MCF 10A (cell line): ENCODE results near the gene ZBTB18. TPM values are rescaled to one million over a fixed set of nuclear protein-coding genes. Genes with fewer than 3 reads are reported as not detected.

Experiments used
- BruUV-seq: library from RNA; stranded (reverse); fragments of 400-500 nt; replicated peaks from 2 replicates; lab custom pipeline; 2021; lab: Mats Ljungman, UMichigan
- CTCF ChIA-PET: fragments of 300-600 bp; sonication (Branson Sonifier 250); formaldehyde crosslinking; extraction: SDS; loops from one replicate; lab custom pipeline; 2021; ENCODE audit warnings: antibody characterized with exemption, inconsistent platforms; lab: Yijun Ruan, JAX
- POLR2A ChIA-PET: fragments of 300-600, 350-650 bp; sonication (Branson Sonifier 250); formaldehyde crosslinking; extraction: SDS; loops from one replicate; lab custom pipeline; 2020; ENCODE audit warnings: antibody characterized with exemption, inconsistent platforms; lab: Yijun Ruan, JAX
- DNase-seq: peaks from one replicate; pipeline ENCODE4 v3.0.0-alpha.2; 2018; ENCODE audit not compliant: unreplicated experiment
- H3K27ac Mint-ChIP-seq: one replicate; pipeline ENCODE4 v1.8.0; 2022; ENCODE audit warnings: mild to moderate bottlenecking, low read depth, mixed read lengths; ENCODE audit not compliant: unreplicated experiment
- H3K27me3 Mint-ChIP-seq: one replicate; pipeline ENCODE4 v1.8.0; 2022; ENCODE audit warnings: mixed read lengths; ENCODE audit not compliant: insufficient read depth, unreplicated experiment
- H3K36me3 Mint-ChIP-seq: one replicate; pipeline ENCODE4 v1.8.0; 2022; ENCODE audit warnings: mild to moderate bottlenecking, moderate library complexity, mixed read lengths; ENCODE audit not compliant: insufficient read depth, unreplicated experiment
- H3K4me1 Mint-ChIP-seq: one replicate; pipeline ENCODE4 v1.8.0; 2022; ENCODE audit warnings: mixed read lengths; ENCODE audit not compliant: insufficient read depth, unreplicated experiment
- H3K4me3 Mint-ChIP-seq: one replicate; pipeline ENCODE4 v1.8.0; 2022; ENCODE audit warnings: mild to moderate bottlenecking, moderate library complexity, mixed read lengths; ENCODE audit not compliant: unreplicated experiment
- H3K9me3 Mint-ChIP-seq: one replicate; pipeline ENCODE4 v1.8.0; 2022; ENCODE audit warnings: mixed read lengths; ENCODE audit not compliant: unreplicated experiment
- CTCF ChIP-seq: fragments of 200-600 bp; IDR thresholded peaks from one replicate; pipeline ENCODE4 v1.8.0; 2022; ENCODE audit warnings: antibody characterized with exemption, mild to moderate bottlenecking; ENCODE audit not compliant: unreplicated experiment
- intact Hi-C: fragments of 100-400 bp; cut with micrococcal nuclease; formaldehyde crosslinking; loops from 2 replicates; pipeline ENCODE4 v1.14.1; 2022
- total RNA-seq: library from RNA; stranded (reverse); gene quantifications from 2 replicates; pipeline ENCODE4 v1.2.3, GENCODE V29; 2022

ZBTB18 gene
- total RNA-seq, 1 experiment from 2014 or later: 16.5 TPM

GRCh38 chr1:244027491-244028145 is 23.5 kb upstream of the ZBTB18 start:
- BruUV-seq: no TSS peak
- Mint-ChIP-seq H3K4me1 (no peaks in the 10 kb centered on the region), H3K9me3 (no peaks in the 10 kb centered on the region), H3K27me3 (peaks cover 19% of the 10 kb centered on the region), H3K27ac (no peak overlapping the region), H3K36me3 (no peaks in the 10 kb centered on the region), H3K4me3 (no peak overlapping the region)
- intact Hi-C loops: no loop called here
- POLR2A ChIA-PET: no interaction called here
- CTCF ChIA-PET: interaction anchor here (0.6 to 1.0 kb wide), 3 partner anchors 189 to 300 kb away, joined by 3 read pairs; no protein-coding TSS in a partner anchor
- no peak for TF ChIP-seq CTCF
- DNase-seq: no peak

GRCh38 chr1:244028701-244029100 is 22.4 kb upstream of the ZBTB18 start:
- ChIA-PET CTCF (interaction anchor here (0.6 to 1.1 kb wide), 3 partner anchors 12 to 190 kb away, joined by 3 to 4 read pairs (median 3); no protein-coding TSS in a partner anchor), POLR2A (no interaction called here)
- no peak overlapping the region for H3K27ac Mint-ChIP-seq
- intact Hi-C loops: no loop called here
- no TSS peak for BruUV-seq
- no peaks in the 10 kb centered on the region for H3K9me3 Mint-ChIP-seq
- no peaks in the 10 kb centered on the region for H3K36me3 Mint-ChIP-seq
- DNase-seq: no peak
- peaks cover 26% of the 10 kb centered on the region for H3K27me3 Mint-ChIP-seq
- no peaks in the 10 kb centered on the region for H3K4me1 Mint-ChIP-seq
- no peak overlapping the region for H3K4me3 Mint-ChIP-seq
- no peak for TF ChIP-seq CTCF

GRCh38 chr1:244029124-244029523 is 22.0 kb upstream of the ZBTB18 start:
- H3K27me3 Mint-ChIP-seq: peaks cover 30% of the 10 kb centered on the region
- intact Hi-C loops: no loop called here
- H3K9me3 Mint-ChIP-seq: no peaks in the 10 kb centered on the region
- no peak overlapping the region for H3K4me3 Mint-ChIP-seq
- no peaks in the 10 kb centered on the region for H3K36me3 Mint-ChIP-seq
- POLR2A ChIA-PET: no interaction called here
- BruUV-seq: no TSS peak
- no peak for TF ChIP-seq CTCF
- no peak overlapping the region for H3K27ac Mint-ChIP-seq
- H3K4me1 Mint-ChIP-seq: no peaks in the 10 kb centered on the region
- DNase-seq: peak; percentile 19
- CTCF ChIA-PET: interaction anchor here (0.6 to 1.1 kb wide), 6 partner anchors 13 to 301 kb away, joined by 3 to 6 read pairs (median 4); no protein-coding TSS in a partner anchor

GRCh38 chr1:244030481-244031040 is 20.5 kb upstream of the ZBTB18 start:
- Mint-ChIP-seq H3K27me3 (peaks cover 31% of the 10 kb centered on the region), H3K4me1 (no peaks in the 10 kb centered on the region), H3K9me3 (no peaks in the 10 kb centered on the region), H3K27ac (no peak overlapping the region), H3K4me3 (no peak overlapping the region), H3K36me3 (no peaks in the 10 kb centered on the region)
- ChIA-PET POLR2A (interaction anchor here (5.4 kb wide), 1 partner anchor 17 kb away, joined by 44 read pairs; no protein-coding TSS in a partner anchor), CTCF (no interaction called here)
- intact Hi-C loops: no loop called here
- no peak for TF ChIP-seq CTCF
- BruUV-seq: no TSS peak
- no peak for DNase-seq
